ENCODE results near the gene TRABD2B.

The TRABD2B gene

GRCh38 chr1:48025076-48025475 lies 27.9 kb upstream of the TRABD2B start:
- Histone ChIP-seq H3K4me2 (peak overlapping the region in 6 of 11 experiments; percentile 5 to 21 (median 14); a peak in 8 of 22 replicates), H3K9ac (no peak overlapping the region), H3K27ac (no peak overlapping the region), H3K36me3 (no peaks in the 10 kb centered on the region), H3K9me3 (replicated peaks in 1 of 11) (no peaks in the 10 kb centered on the region), H3K27me3 (no peaks in the 10 kb centered on the region), H4K20me1 (no peaks in the 10 kb centered on the region), H3K4me3 (no peak overlapping the region), H3K4me1 (peaks cover 0 to 17% (median 7%) of the 10 kb centered on the region in 10 experiments; a peak in 11 of 20 replicates)
- no peak for TF ChIP-seq Cebpa-rat (IDR thresholded peaks at IDR 0.05)

GRCh38 chr1:48023488-48023887 lies 26.3 kb upstream of the TRABD2B start:
- Histone ChIP-seq H3K27me3 (no peaks in the 10 kb centered on the region), H3K27ac (no peak overlapping the region)
- TF ChIP-seq Cebpa-rat (IDR thresholded peaks at IDR 0.05), result no peak

GRCh38 chr1:48022306-48022705 lies 25.1 kb upstream of the TRABD2B start:
- Histone ChIP-seq H3K9ac (no peak overlapping the region), H3K4me2 (no peak overlapping the region), H3K36me3 (no peaks in the 10 kb centered on the region), H3K9me3 (replicated peaks in 1 of 11) (no peaks in the 10 kb centered on the region), H4K20me1 (no peaks in the 10 kb centered on the region), H3K27ac (no peak overlapping the region), H3K4me3 (no peak overlapping the region), H3K27me3 (no peaks in the 10 kb centered on the region), H3K4me1 (peaks cover 0 to 13% (median 7%) of the 10 kb centered on the region in 10 experiments; a peak in 11 of 20 replicates)
- no peak for TF ChIP-seq Cebpa-rat (IDR thresholded peaks at IDR 0.05)

More at GRCh38 chr1:48023488-48023887, 26.3 kb upstream of the TRABD2B start:
- Histone ChIP-seq H3K4me3 (no peak overlapping the region), H3K36me3 (no peaks in the 10 kb centered on the region), H3K4me2 (no peak overlapping the region), H3K9me3 (replicated peaks in 1 of 11) (no peaks in the 10 kb centered on the region), H4K20me1 (no peaks in the 10 kb centered on the region), H3K4me1 (peaks cover 0 to 17% (median 7%) of the 10 kb centered on the region in 10 experiments; a peak in 11 of 20 replicates), H3K9ac (no peak overlapping the region)

GRCh38 chr1:48021792-48022191 lies 24.6 kb upstream of the TRABD2B start:
- H3K9ac ChIP-seq, result no peak overlapping the region
- H3K9me3 ChIP-seq (replicated peaks in 1 of 11), result no peaks in the 10 kb centered on the region
- no peak overlapping the region for H3K4me2 ChIP-seq
- no peak overlapping the region for H3K4me3 ChIP-seq
- no peaks in the 10 kb centered on the region for H4K20me1 ChIP-seq
- no peak overlapping the region for H3K27ac ChIP-seq
- no peaks in the 10 kb centered on the region for H3K36me3 ChIP-seq
- no peaks in the 10 kb centered on the region for H3K27me3 ChIP-seq
- H3K4me1 ChIP-seq, result peaks cover 0 to 10% (median 7%) of the 10 kb centered on the region in 10 experiments; a peak in 11 of 20 replicates
- no peak for TF ChIP-seq Cebpa-rat (IDR thresholded peaks at IDR 0.05)

GRCh38 chr1:48019714-48020315 lies 22.6 kb upstream of the TRABD2B start:
- Histone ChIP-seq H3K4me3 (no peak overlapping the region), H4K20me1 (no peaks in the 10 kb centered on the region), H3K9me3 (replicated peaks in 1 of 11) (no peaks in the 10 kb centered on the region), H3K36me3 (no peaks in the 10 kb centered on the region), H3K27ac (no peak overlapping the region), H3K27me3 (no peaks in the 10 kb centered on the region), H3K9ac (no peak overlapping the region), H3K4me1 (peaks cover 0 to 4% (median under 1%) of the 10 kb centered on the region in 10 experiments; a peak in 7 of 20 replicates), H3K4me2 (no peak overlapping the region)
- no peak for TF ChIP-seq Cebpa-rat (IDR thresholded peaks at IDR 0.05)

- Histone ChIP-seq H3K4me3 (no peak overlapping the region), H3K9ac (no peak overlapping the region), H4K20me1 (no peaks in the 10 kb centered on the region), H3K27me3 (no peaks in the 10 kb centered on the region), H3K36me3 (no peaks in the 10 kb centered on the region), H3K9me3 (replicated peaks in 1 of 11) (no peaks in the 10 kb centered on the region), H3K4me1 (no peaks in the 10 kb centered on the region), H3K4me2 (no peak overlapping the region), H3K27ac (no peak overlapping the region)
- TF ChIP-seq Cebpa-rat (IDR thresholded peaks at IDR 0.05), result no peak
These were observed 21.6 kb upstream of the TRABD2B start for GRCh38 chr1:48018799-48019198.

GRCh38 chr1:48017716-48018115 lies 20.5 kb upstream of the TRABD2B start:
- Histone ChIP-seq H4K20me1 (no peaks in the 10 kb centered on the region), H3K9ac (no peak overlapping the region), H3K27me3 (no peaks in the 10 kb centered on the region), H3K4me2 (no peak overlapping the region), H3K4me1 (no peaks in the 10 kb centered on the region), H3K4me3 (no peak overlapping the region), H3K9me3 (replicated peaks in 1 of 11) (no peaks in the 10 kb centered on the region), H3K36me3 (no peaks in the 10 kb centered on the region), H3K27ac (no peak overlapping the region)
- no peak for TF ChIP-seq Cebpa-rat (IDR thresholded peaks at IDR 0.05)

- no peaks in the 10 kb centered on the region for H3K9me3 ChIP-seq (replicated peaks in 1 of 11)
- H3K27ac ChIP-seq, result no peak overlapping the region
- H3K27me3 ChIP-seq, result no peaks in the 10 kb centered on the region
- no peaks in the 10 kb centered on the region for H3K36me3 ChIP-seq
- no peaks in the 10 kb centered on the region for H3K4me1 ChIP-seq
- H3K4me3 ChIP-seq, result no peak overlapping the region
- no peak for TF ChIP-seq Cebpa-rat (IDR thresholded peaks at IDR 0.05)
- no peak overlapping the region for H3K4me2 ChIP-seq
- no peak overlapping the region for H3K9ac ChIP-seq
- no peaks in the 10 kb centered on the region for H4K20me1 ChIP-seq
These were observed 19.3 kb upstream of the TRABD2B start for GRCh38 chr1:48016515-48016914.

GRCh38 chr1:48013270-48013669 lies 16.1 kb upstream of the TRABD2B start:
- H3K27ac ChIP-seq, result no peak overlapping the region
- no peaks in the 10 kb centered on the region for H4K20me1 ChIP-seq
- TF ChIP-seq Cebpa-rat (IDR thresholded peaks at IDR 0.05), result no peak
- no peaks in the 10 kb centered on the region for H3K36me3 ChIP-seq
- H3K27me3 ChIP-seq, result no peaks in the 10 kb centered on the region
- H3K9ac ChIP-seq, result no peak overlapping the region
- H3K9me3 ChIP-seq (replicated peaks in 1 of 11), result no peaks in the 10 kb centered on the region
- no peaks in the 10 kb centered on the region for H3K4me1 ChIP-seq
- no peak overlapping the region for H3K4me3 ChIP-seq
- H3K4me2 ChIP-seq, result no peak overlapping the region

- no peak overlapping the region for H3K9ac ChIP-seq
- H3K4me2 ChIP-seq, result no peak overlapping the region
- no peak overlapping the region for H3K4me3 ChIP-seq
- H3K4me1 ChIP-seq, result no peaks in the 10 kb centered on the region
- H4K20me1 ChIP-seq, result no peaks in the 10 kb centered on the region
- no peaks in the 10 kb centered on the region for H3K9me3 ChIP-seq (replicated peaks in 1 of 11)
- no peak overlapping the region for H3K27ac ChIP-seq
- H3K27me3 ChIP-seq, result no peaks in the 10 kb centered on the region
- H3K36me3 ChIP-seq, result no peaks in the 10 kb centered on the region
- no peak for TF ChIP-seq Cebpa-rat (IDR thresholded peaks at IDR 0.05)
These were observed 9.9 kb upstream of the TRABD2B start for GRCh38 chr1:48007047-48007446.
